Renal pelvis (tissue), 4 donors: ENCODE data around the gene USP40. TPM values are rescaled to one million over a fixed set of nuclear protein-coding genes. Genes with fewer than 3 reads are reported as not detected.
A peak's percentile ranks its signal among the peaks of the same experiment; 100 is the strongest.

ENCODE experiments used
- DNase-seq: peaks from one replicate; pipeline ENCODE4 v3.0.0-alpha.2; 2013
- polyA plus RNA-seq, 3 donors: library from polyadenylated mRNA; unstranded; fragments of 120-200 nt; gene quantifications; one replicate each; pipeline ENCODE4 v1.2.1, GENCODE V29; 2013; ENCODE audit not compliant: insufficient read length in 3 of 3

USP40 gene
- polyA plus RNA-seq, 3 donors, result 40.6 to 80.7 (median 58.7) TPM

GRCh38 chr2:233556881-233557736 is 9.5 kb downstream of the USP40 start:
- DNase-seq, result no peak

- DNase-seq, result no peak
These were observed 13.2 kb downstream of the USP40 start for GRCh38 chr2:233553366-233553765.

GRCh38 chr2:233551491-233551890 is 15.1 kb downstream of the USP40 start:
- DNase-seq, result no peak

GRCh38 chr2:233546774-233547173 is 19.8 kb downstream of the USP40 start:
- no peak for DNase-seq

- DNase-seq, result no peak
These were observed 20.5 kb downstream of the USP40 start for GRCh38 chr2:233546101-233546500.

- DNase-seq, result peak; percentile 79
These were observed 22.4 kb downstream of the USP40 start for GRCh38 chr2:233544200-233544610.

GRCh38 chr2:233542507-233542906 is 24.1 kb downstream of the USP40 start:
- DNase-seq, result no peak

- DNase-seq, result no peak
These were observed 27.8 kb downstream of the USP40 start for GRCh38 chr2:233538741-233539140.

- no peak for DNase-seq
These were observed 31.3 kb downstream of the USP40 start for GRCh38 chr2:233535271-233535670.

- no peak for DNase-seq
These were observed 33.6 kb downstream of the USP40 start for GRCh38 chr2:233532971-233533370.

- DNase-seq, result no peak
These were observed 34.6 kb downstream of the USP40 start for GRCh38 chr2:233531955-233532354.

GRCh38 chr2:233530381-233530780 is 36.2 kb downstream of the USP40 start:
- DNase-seq, result no peak

- no peak for DNase-seq
These were observed 38.4 kb downstream of the USP40 start for GRCh38 chr2:233528182-233528581.

GRCh38 chr2:233525791-233526190 is 40.8 kb downstream of the USP40 start:
- DNase-seq, result no peak

GRCh38 chr2:233519787-233520611 is 46.6 kb downstream of the USP40 start:
- no peak for DNase-seq

- DNase-seq, result peak; percentile 4
These were observed 52.5 kb downstream of the USP40 start for GRCh38 chr2:233513953-233514655.

GRCh38 chr2:233503947-233504637 is 62.5 kb downstream of the USP40 start:
- DNase-seq, result no peak

- no peak for DNase-seq
These were observed 63.1 kb downstream of the USP40 start for GRCh38 chr2:233503481-233503880.

GRCh38 chr2:233501198-233502076 is 65.1 kb downstream of the USP40 start:
- no peak for DNase-seq

GRCh38 chr2:233499928-233500327 is 66.7 kb downstream of the USP40 start:
- DNase-seq, result no peak

- DNase-seq, result no peak
These were observed 68.5 kb downstream of the USP40 start for GRCh38 chr2:233498126-233498525.
